ENCODE results near the gene TFF2.

The TFF2 gene

GRCh38 chr21:42337830-42338728, 12.7 kb downstream of the TFF2 start:
- Mint-ChIP-seq H3K4me3 (peak overlapping the region; percentile 23), H3K27me3 (peaks cover 3% of the 10 kb centered on the region), H3K36me3 (ENCODE audit: low read depth) (no peaks in the 10 kb centered on the region), H3K27ac (peak overlapping the region; percentile 37), H3K9me3 (no peaks in the 10 kb centered on the region), H3K4me1 (ENCODE audit: low read depth) (peaks cover 8% of the 10 kb centered on the region)

- Mint-ChIP-seq H3K9me3 (no peaks in the 10 kb centered on the region), H3K27ac (peak overlapping the region; percentile 37), H3K4me1 (ENCODE audit: low read depth) (peaks cover 8% of the 10 kb centered on the region), H3K27me3 (peaks cover 3% of the 10 kb centered on the region), H3K4me3 (no peak overlapping the region), H3K36me3 (ENCODE audit: low read depth) (no peaks in the 10 kb centered on the region)
Measured at GRCh38 chr21:42337276-42337675, 13.5 kb downstream of the TFF2 start.

GRCh38 chr21:42336054-42336453, 14.7 kb downstream of the TFF2 start:
- Mint-ChIP-seq H3K27me3 (peaks cover 3% of the 10 kb centered on the region), H3K27ac (no peak overlapping the region), H3K4me1 (ENCODE audit: low read depth) (peaks cover 8% of the 10 kb centered on the region), H3K4me3 (no peak overlapping the region), H3K36me3 (ENCODE audit: low read depth) (no peaks in the 10 kb centered on the region), H3K9me3 (peaks cover 3% of the 10 kb centered on the region)

GRCh38 chr21:42332557-42333317, 18.1 kb downstream of the TFF2 start:
- Mint-ChIP-seq H3K27me3 (peaks cover 3% of the 10 kb centered on the region), H3K9me3 (peaks cover 5% of the 10 kb centered on the region), H3K36me3 (ENCODE audit: low read depth) (no peaks in the 10 kb centered on the region), H3K4me3 (no peak overlapping the region), H3K4me1 (ENCODE audit: low read depth) (peaks cover 3% of the 10 kb centered on the region), H3K27ac (no peak overlapping the region)

GRCh38 chr21:42331660-42332059, 19.1 kb downstream of the TFF2 start:
- H3K4me3 Mint-ChIP-seq: no peak overlapping the region
- peaks cover 5% of the 10 kb centered on the region for H3K9me3 Mint-ChIP-seq
- no peak overlapping the region for H3K27ac Mint-ChIP-seq
- H3K4me1 Mint-ChIP-seq (ENCODE audit: low read depth): no peaks in the 10 kb centered on the region
- H3K36me3 Mint-ChIP-seq (ENCODE audit: low read depth): no peaks in the 10 kb centered on the region
- peaks cover 3% of the 10 kb centered on the region for H3K27me3 Mint-ChIP-seq

GRCh38 chr21:42330380-42331371, 20.1 kb downstream of the TFF2 start:
- no peaks in the 10 kb centered on the region for H3K4me1 Mint-ChIP-seq (ENCODE audit: low read depth)
- H3K4me3 Mint-ChIP-seq: no peak overlapping the region
- H3K27me3 Mint-ChIP-seq: peaks cover 5% of the 10 kb centered on the region
- H3K36me3 Mint-ChIP-seq (ENCODE audit: low read depth): no peaks in the 10 kb centered on the region
- peaks cover 5% of the 10 kb centered on the region for H3K9me3 Mint-ChIP-seq
- no peak overlapping the region for H3K27ac Mint-ChIP-seq

GRCh38 chr21:42324896-42325295, 25.9 kb downstream of the TFF2 start:
- no peaks in the 10 kb centered on the region for H3K9me3 Mint-ChIP-seq
- no peak overlapping the region for H3K27ac Mint-ChIP-seq
- no peaks in the 10 kb centered on the region for H3K36me3 Mint-ChIP-seq (ENCODE audit: low read depth)
- no peaks in the 10 kb centered on the region for H3K4me1 Mint-ChIP-seq (ENCODE audit: low read depth)
- peaks cover 9% of the 10 kb centered on the region for H3K27me3 Mint-ChIP-seq
- no peak overlapping the region for H3K4me3 Mint-ChIP-seq

- no peaks in the 10 kb centered on the region for H3K9me3 Mint-ChIP-seq
- H3K36me3 Mint-ChIP-seq (ENCODE audit: low read depth): no peaks in the 10 kb centered on the region
- H3K27me3 Mint-ChIP-seq: peaks cover 9% of the 10 kb centered on the region
- no peak overlapping the region for H3K4me3 Mint-ChIP-seq
- no peak overlapping the region for H3K27ac Mint-ChIP-seq
- peaks cover 10% of the 10 kb centered on the region for H3K4me1 Mint-ChIP-seq (ENCODE audit: low read depth)
Measured at GRCh38 chr21:42321845-42322244, 28.9 kb downstream of the TFF2 start.

- H3K27me3 Mint-ChIP-seq: peaks cover 9% of the 10 kb centered on the region
- no peak overlapping the region for H3K4me3 Mint-ChIP-seq
- no peaks in the 10 kb centered on the region for H3K36me3 Mint-ChIP-seq (ENCODE audit: low read depth)
Measured at GRCh38 chr21:42321231-42321630, 29.6 kb downstream of the TFF2 start.

GRCh38 chr21:42320791-42321190, 30.0 kb downstream of the TFF2 start:
- Mint-ChIP-seq H3K36me3 (ENCODE audit: low read depth) (no peaks in the 10 kb centered on the region), H3K4me1 (ENCODE audit: low read depth) (peaks cover 10% of the 10 kb centered on the region), H3K4me3 (no peak overlapping the region), H3K27ac (no peak overlapping the region), H3K27me3 (peaks cover 9% of the 10 kb centered on the region), H3K9me3 (no peaks in the 10 kb centered on the region)

More at GRCh38 chr21:42321231-42321630, 29.6 kb downstream of the TFF2 start:
- Mint-ChIP-seq H3K27ac (no peak overlapping the region), H3K9me3 (no peaks in the 10 kb centered on the region), H3K4me1 (ENCODE audit: low read depth) (peaks cover 10% of the 10 kb centered on the region)

GRCh38 chr21:42319851-42320572, 30.8 kb downstream of the TFF2 start:
- Mint-ChIP-seq H3K27me3 (peaks cover 6% of the 10 kb centered on the region), H3K4me1 (ENCODE audit: low read depth) (peaks cover 10% of the 10 kb centered on the region), H3K4me3 (no peak overlapping the region), H3K27ac (no peak overlapping the region), H3K9me3 (no peaks in the 10 kb centered on the region), H3K36me3 (ENCODE audit: low read depth) (no peaks in the 10 kb centered on the region)

- no peak overlapping the region for H3K4me3 Mint-ChIP-seq
- peaks cover 10% of the 10 kb centered on the region for H3K4me1 Mint-ChIP-seq (ENCODE audit: low read depth)
- H3K27ac Mint-ChIP-seq: no peak overlapping the region
Measured at GRCh38 chr21:42319376-42319775, 31.4 kb downstream of the TFF2 start.

GRCh38 chr21:42317826-42318746, 32.7 kb downstream of the TFF2 start:
- Mint-ChIP-seq H3K4me1 (ENCODE audit: low read depth) (peaks cover 10% of the 10 kb centered on the region), H3K9me3 (no peaks in the 10 kb centered on the region), H3K27ac (no peak overlapping the region), H3K27me3 (no peaks in the 10 kb centered on the region), H3K4me3 (no peak overlapping the region), H3K36me3 (ENCODE audit: low read depth) (no peaks in the 10 kb centered on the region)

More at GRCh38 chr21:42319376-42319775, 31.4 kb downstream of the TFF2 start:
- Mint-ChIP-seq H3K36me3 (ENCODE audit: low read depth) (no peaks in the 10 kb centered on the region), H3K27me3 (peaks cover 5% of the 10 kb centered on the region), H3K9me3 (no peaks in the 10 kb centered on the region)

Measured in stimulated activated naive CD8-positive, alpha-beta T cell treated with anti-CD3 and anti-CD28 coated beads, Interleukin-15, Interleukin-2, amounts not matched to agents 100 ng/mL and 50 ng/mL, for 24 hours (primary cell).